TTC549 (cell line): ENCODE data around the gene RDH5.

Experiments used
- FAIRE-seq: peaks from 2 replicates; lab custom pipeline; 2012; peaks lifted over from hg19 to GRCh38; lab: Jason Lieb, UNC

RDH5 gene

DNA sequence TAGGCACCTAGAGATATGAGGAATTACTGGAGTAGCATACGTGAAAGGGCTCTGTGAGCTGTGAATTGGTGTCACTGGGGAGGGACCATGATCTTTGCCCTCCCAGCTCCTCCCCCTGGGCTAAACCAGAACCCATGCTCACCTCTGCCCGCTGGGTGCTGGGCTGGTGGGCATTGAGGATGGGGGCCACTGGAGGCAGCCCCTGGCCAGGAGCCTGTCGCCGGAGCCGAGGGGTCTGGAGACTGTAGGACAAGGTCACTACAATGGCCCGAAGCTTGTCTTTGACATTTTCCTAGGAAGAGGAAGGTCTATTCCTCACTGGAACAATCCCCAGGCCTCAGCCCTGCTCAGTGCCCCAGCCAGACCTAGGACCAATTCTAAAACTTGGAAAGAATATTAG, 24.1 kb upstream of the RDH5 start:
- FAIRE-seq = no peak

DNA sequence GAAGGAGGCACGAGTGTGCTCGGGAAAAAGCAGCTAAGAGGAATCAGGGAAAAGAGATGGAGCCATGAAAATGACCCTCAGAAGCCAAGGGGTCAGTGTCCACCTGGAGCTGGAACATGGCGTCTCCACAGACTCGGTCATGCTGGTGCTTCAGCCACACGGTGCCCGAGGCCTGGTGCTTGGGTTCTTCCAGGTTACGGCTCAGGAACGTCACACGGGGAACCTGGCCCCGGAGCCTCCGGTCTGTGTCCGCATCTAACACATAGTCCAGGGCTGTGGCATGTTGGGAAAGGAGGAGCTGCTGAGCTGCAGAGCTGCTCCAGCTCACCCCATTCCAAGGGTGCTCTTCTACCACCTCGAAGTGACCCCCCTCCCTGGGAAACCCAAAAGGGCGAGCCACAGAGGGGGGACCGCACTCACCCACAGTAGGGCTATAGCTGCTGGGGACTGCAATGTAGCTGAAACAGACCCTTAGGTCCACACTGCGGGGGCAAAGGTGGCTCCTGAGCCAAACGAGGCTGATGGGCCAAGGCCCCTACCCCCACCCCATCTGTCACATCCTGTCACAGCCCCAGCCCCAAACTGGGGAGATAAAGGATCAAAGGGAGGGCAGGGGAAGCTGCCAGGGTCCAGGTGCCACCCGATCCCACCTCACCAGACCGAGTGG, 23.3 kb upstream of the RDH5 start:
- no peak for FAIRE-seq

DNA sequence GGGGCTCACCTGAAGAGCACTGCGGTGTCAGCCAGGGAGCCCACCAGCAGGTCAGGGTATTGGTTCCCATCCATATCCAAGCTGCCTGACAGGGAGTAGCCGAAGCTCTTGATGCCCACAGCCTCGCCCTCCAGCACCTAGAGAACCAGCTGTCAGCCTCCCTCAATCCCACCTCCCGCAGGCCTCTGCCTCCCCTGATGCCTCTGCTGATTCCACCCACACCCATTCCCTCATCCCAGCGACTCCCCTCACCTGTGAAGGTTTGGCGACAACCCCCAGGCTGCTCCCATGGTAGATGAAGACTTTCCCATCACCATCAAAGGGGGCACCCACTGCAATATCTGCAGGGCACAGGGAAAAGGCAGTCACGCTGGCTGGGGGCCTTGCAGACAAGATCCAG, 22.5 kb upstream of the RDH5 start:
- FAIRE-seq = no peak

DNA sequence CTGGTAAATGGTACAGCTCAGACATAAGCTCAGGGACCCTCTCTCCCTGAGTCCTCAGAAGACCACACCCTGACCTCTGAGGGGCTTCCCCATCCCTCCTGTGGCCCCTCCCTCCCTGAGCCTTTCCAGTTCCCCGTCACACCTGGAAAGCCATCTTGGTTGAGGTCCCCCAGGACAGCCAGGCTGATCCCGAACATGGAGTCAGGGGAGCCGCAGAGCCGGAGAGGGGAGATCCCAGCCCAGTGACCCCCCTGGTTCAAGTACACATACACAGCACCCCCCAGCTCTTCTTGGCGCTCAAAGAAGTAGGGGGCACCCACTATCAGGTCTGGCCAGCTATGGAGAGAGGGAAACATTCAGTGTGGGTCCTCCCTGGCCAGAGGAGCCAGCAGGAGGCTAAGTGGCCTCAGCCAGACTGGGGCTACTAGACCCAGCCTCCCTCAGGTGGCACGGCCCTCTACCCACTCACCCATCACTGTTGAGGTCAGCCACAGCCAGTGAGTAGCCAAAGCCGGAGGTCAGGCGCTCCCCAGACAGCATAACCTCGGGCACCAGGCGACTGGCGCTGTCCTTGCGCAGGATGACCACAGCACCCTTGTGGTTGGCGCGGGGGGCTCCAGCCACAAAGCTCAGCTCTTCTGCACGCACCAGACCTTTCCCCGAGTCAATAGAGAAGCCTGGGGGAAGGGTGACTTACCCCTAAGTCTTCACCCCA, 21.8 kb upstream of the RDH5 start:
- no peak for FAIRE-seq

- FAIRE-seq = no peak
These were observed 21.2 kb upstream of the RDH5 start for GRCh38 chr12:55698965-55699364.

DNA sequence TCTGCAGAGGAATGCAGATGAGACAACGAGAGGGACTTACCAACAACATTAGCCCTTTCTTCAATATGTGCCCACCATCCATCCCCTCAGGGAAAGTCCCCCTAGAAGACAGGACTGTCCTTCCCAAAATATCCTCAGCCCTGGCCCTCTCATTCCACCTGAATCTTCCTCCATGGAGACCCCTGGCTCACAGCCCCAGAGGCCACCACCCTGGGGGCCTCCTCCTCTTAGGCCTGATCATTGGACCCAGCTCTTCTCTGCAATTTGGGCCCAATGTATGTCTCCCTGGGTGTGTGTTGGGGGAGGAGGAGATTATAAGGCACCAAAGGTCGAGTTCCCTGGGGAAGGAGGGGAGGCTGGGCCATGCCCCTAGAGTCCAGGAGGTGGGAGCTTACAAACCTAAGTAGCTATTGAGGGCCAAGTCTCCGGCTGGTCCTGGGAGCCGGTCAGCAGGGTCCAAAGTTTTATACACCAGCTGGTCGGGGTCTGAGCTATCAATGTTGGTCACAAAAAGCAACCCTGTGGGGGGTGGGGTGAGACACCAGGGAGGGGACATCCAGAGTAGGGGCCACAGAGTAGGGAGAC, 20.6 kb upstream of the RDH5 start:
- FAIRE-seq = no peak

DNA sequence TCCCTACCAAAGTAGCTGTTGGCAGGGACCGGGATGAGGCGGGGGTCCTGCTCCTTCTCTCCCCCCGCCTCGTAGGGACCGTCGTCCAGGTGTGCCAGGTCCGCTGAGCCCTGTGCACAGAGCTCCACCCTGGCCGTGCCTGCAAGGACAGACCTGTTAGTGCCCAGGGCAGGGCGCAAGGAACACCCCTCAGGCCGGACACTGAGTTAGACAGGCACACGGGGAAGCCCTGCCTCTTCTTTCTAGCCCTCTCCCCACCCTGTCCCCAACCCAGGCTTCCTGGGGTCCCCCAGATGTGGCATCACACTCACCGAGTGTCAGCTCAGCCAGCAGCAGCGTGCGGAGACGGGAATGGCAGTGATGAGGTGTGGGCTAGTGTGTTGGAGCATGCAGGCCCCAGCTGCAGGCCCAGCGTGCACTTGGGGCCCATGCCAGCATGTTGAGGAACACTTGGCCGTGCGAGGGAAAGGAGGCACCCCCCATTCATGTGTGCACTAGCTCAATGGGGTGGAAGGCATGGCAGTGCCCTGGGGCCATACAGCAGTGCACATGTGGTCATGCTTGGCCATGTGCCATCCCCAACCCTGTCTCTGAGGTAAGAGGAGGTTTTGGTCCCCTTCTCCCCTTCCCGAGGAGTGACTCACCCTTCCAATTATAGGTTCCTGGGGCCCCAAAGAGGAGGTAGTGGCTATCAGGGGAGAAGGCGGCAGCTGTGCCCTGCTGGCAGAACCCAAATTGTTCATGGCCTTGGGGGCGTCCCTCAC, 19.8 kb upstream of the RDH5 start:
- no peak for FAIRE-seq

DNA sequence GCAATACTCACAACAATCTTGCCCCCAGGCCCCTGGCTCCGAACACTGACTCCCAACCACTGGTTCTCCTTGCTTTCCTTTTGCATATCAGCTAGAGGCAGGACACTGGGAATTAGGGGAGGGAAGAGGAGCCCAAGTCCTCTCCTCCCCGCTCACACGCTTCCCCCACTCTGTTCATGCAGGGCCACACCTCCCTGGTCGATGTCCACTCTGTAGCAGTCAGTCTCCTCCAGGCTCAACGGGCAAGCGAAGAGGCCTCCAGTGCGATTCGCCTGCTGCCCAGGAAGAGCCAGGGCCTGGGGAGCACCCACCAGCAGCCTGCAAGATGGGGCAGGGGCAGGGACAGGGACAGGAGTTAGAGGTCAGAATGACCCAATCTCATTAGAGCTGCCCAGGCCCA, 17.3 kb upstream of the RDH5 start:
- no peak for FAIRE-seq

GRCh38 chr12:55703288-55703687, 16.9 kb upstream of the RDH5 start:
- no peak for FAIRE-seq

DNA sequence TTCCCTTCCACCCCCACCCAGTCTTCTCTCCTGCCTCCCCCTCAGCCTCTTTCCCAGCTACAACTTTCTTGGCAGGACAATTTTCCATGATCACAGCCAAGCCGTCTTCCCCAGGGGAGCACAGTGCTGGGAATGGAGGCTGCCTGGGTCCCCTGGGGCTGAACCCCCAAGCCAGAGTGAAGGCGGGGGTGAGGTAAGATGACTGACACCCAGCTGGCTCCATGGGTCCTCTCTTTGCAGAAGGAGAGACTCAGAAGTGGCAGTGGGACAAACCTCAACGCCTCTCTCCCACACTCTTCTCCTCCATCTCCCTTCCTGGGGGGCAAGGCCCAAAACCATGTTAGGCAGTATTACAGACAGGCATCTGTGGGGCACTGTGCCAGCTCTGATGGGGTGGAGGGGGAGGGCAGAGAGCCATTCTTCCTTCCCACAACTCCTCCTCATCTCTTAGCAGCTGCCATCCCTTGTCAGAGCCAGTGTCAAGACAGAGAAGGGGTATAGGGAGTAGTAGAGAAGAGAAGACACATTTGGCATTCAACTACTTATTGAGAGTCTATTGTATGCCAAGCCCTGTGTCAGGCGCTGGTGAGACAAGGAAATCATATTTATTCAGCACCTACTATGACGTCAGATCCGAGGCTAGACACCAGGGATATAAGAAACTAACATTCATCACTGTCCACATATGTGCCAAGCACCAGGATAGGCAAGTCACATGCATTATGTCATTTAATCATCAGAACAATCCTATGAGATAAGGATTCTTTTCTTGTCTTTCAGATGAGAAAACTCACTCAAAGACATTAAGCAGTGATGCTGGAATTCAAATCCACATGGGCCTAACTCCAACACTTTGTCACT, 16.1 kb upstream of the RDH5 start:
- FAIRE-seq = no peak

GRCh38 chr12:55704824-55705718, 15.1 kb upstream of the RDH5 start:
- no peak for FAIRE-seq

GRCh38 chr12:55705782-55706402, 14.3 kb upstream of the RDH5 start:
- no peak for FAIRE-seq

DNA sequence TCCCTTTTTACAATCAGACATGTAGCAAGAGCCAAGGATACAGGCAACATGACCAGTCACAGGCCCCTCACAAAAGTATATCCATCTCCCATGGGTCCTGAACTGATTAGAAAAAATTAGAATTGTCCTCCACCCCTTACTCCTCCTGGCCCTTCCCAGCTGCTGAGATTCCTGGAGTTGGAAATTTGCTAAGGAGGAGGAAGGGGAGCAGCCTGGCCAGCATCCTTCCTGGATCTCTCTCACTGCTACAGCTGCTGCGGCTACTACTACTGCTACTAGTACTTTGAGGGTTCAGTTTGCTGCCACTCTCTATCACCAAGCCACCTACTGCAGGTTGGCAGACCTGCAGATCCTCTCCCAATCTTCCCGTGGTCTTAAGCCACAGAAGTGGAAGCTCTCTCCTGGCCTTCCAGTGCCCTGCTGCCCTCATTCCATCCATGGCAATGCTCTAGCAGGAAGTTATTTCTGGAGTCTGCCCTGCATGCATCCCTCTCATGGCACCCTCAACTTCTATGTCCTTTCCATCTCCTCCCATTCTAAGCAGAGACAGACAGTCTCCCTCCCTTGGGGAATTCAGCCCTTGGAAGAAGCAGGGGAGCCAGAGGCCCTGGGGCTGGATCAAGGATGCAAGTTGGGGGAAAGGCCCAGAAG, 13.5 kb upstream of the RDH5 start:
- no peak for FAIRE-seq

GRCh38 chr12:55707219-55707671, 12.9 kb upstream of the RDH5 start:
- FAIRE-seq = no peak

GRCh38 chr12:55707841-55708694, 12.1 kb upstream of the RDH5 start, which contains the start of gene ITGA7:
Gene ITGA7, minus strand, starts transcription at chr12:55707904. Its CDS starts 222 bp downstream, at chr12:55707682.
- FAIRE-seq = no peak

- no peak for FAIRE-seq
These were observed 11.4 kb upstream of the RDH5 start for GRCh38 chr12:55708695-55709233.

DNA sequence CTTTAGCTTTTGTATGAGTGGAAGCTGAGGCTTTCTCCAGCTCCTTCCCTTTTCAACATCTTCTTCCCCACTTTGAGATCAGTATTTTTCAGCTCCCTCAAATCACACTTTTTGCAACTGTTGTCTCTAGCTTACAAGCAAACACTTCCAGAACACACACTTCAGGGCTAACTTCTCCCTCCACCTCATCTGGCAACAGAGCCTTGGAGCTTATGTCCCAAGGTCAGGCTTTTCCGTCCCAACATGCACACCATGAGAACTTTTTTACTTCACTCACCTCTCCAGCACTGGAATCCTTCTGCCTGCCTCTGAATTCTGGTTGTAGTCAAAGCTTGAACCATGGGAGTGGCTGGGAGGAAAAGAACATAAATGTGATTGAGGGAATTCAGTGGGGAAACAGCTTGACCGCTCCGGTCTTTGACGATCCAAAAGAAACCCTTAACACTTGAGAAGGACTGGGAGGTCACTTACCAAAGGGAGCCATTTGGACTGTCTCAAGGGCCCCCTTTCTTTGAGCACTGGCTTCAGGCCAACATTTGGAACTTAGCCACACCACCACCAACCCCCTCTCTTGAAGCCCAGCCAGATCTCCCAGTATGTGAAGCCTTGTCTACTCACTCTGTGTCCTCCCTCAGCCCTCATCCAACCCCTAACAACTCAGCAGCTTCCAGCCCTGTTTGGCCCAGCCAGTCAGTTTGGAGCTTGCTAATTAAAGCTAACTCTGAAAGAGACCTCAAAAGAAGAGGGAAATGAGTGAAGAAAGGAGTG, 8.2 kb upstream of the RDH5 start:
- no peak for FAIRE-seq
